Tibial nerve (tissue), 4 donors: ENCODE measurements around the gene SPOCK1. TPM values are rescaled to one million over a fixed set of nuclear protein-coding genes. Genes with fewer than 3 reads are reported as not detected.

ENCODE experiments used
- DNase-seq, 2 donors: peaks; one replicate each; pipeline ENCODE4 v3.0.0-alpha.2; 2019; ENCODE audit warnings: low spot score in 2 of 2
- H3K27ac ChIP-seq, 4 donors: fragments of 200-600 bp; sonication (generic) in 3 of 4; one replicate each; pipeline ENCODE4 v1.5.1; 2017 to 2019; ENCODE audit warnings: mild to moderate bottlenecking in 1 of 4
- H3K27me3 ChIP-seq, 2 donors: fragments of 200-600 bp; sonication (generic) in 1 of 2; one replicate each; pipeline versions ENCODE4 v1.5.1 to v1.6.0; 2017 to 2019
- H3K36me3 ChIP-seq, 3 donors: fragments of 200-600 bp; sonication (generic); one replicate each; pipeline ENCODE4 v1.5.1; 2018 to 2019
- H3K4me1 ChIP-seq, 4 donors: fragments of 200-600 bp; sonication (generic) in 3 of 4; one replicate each; pipeline ENCODE4 v1.5.1; 2017 to 2019
- H3K4me3 ChIP-seq, 4 donors: fragments of 200-600 bp; sonication (generic) in 3 of 4; one replicate each; pipeline ENCODE4 v1.5.1; 2017 to 2019; ENCODE audit warnings: mild to moderate bottlenecking in 1 of 4, moderate library complexity in 1 of 4
- H3K9me3 ChIP-seq, 4 donors: fragments of 200-600 bp; sonication (generic) in 3 of 4; one replicate each; pipeline ENCODE4 v1.5.1; 2017 to 2019
- CTCF ChIP-seq, 5 experiments: fragments of 200-600 bp in 3 of 5; fragments of 450-650 bp in 2 of 5; sonication (generic) in 3 of 5; IDR thresholded peaks; one replicate each; pipeline ENCODE4 v1.5.1; 2016 to 2019; ENCODE audit warnings: antibody characterized with exemption in 5 of 5, mild to moderate bottlenecking in 3 of 5, moderate library complexity in 2 of 5
- EP300 ChIP-seq, 2 donors: sonication (generic); formaldehyde crosslinking; IDR thresholded peaks; one replicate each; pipeline ENCODE4 v1.6.1; 2017; ENCODE audit warnings: antibody characterized with exemption in 2 of 2, mild to moderate bottlenecking in 1 of 2
- POLR2A ChIP-seq, 2 donors: fragments of 450-650 bp; IDR thresholded peaks; one replicate each; pipeline ENCODE4 v1.6.1; 2017; ENCODE audit warnings: antibody characterized with exemption in 2 of 2, mild to moderate bottlenecking in 2 of 2, moderate library complexity in 2 of 2
- WGBS, 2 donors: methylation state at CpG; one replicate each; pipeline ENCODE4 v1.1.5; 2018; 5-methylcytosine and 5-hydroxymethylcytosine counted together
- total RNA-seq, 4 donors: library from RNA; depleted of rRNA; stranded (reverse); fragments of >200 nt; gene quantifications; one replicate each; pipeline ENCODE4 v1.1.0, GENCODE V29; 2016

Gene SPOCK1
- total RNA-seq, 4 donors from 2014 or later, result 39.8 to 119 (median 73.1) TPM

- no peak for TF ChIP-seq POLR2A (IDR thresholded peaks at IDR 0.05)
- TF ChIP-seq EP300 (IDR thresholded peaks at IDR 0.05), result no peak
- no peak for TF ChIP-seq CTCF (IDR thresholded peaks at IDR 0.05)
- Histone ChIP-seq H3K9me3 (no peaks in the 10 kb centered on the region), H3K27me3 (no peaks in the 10 kb centered on the region), H3K27ac (no peak overlapping the region), H3K4me1 (peaks cover 0 to 12% (median 0%) of the 10 kb centered on the region in 4 donors), H3K4me3 (no peak overlapping the region), H3K36me3 (no peaks in the 10 kb centered on the region)
- DNase-seq, result no peak
- 56 to 58% methylated on average over 5 of the region's 5 CpGs for WGBS, 2 donors
Observed at GRCh38 chr5:137086342-137086741, 412.8 kb downstream of the SPOCK1 start.

GRCh38 chr5:137085206-137085605 is 413.9 kb downstream of the SPOCK1 start:
- H3K27me3 ChIP-seq, result no peaks in the 10 kb centered on the region
- TF ChIP-seq EP300 (IDR thresholded peaks at IDR 0.05), result no peak
- TF ChIP-seq POLR2A (IDR thresholded peaks at IDR 0.05), result no peak
- TF ChIP-seq CTCF (IDR thresholded peaks at IDR 0.05), result no peak
- no peaks in the 10 kb centered on the region for H3K36me3 ChIP-seq
- no peaks in the 10 kb centered on the region for H3K9me3 ChIP-seq
- no peak for DNase-seq
- H3K27ac ChIP-seq, result no peak overlapping the region
- peaks cover 0 to 12% (median 0%) of the 10 kb centered on the region in 4 donors for H3K4me1 ChIP-seq
- WGBS, 2 donors, result 80 to 94% methylated on average over 4 of the region's 4 CpGs
- H3K4me3 ChIP-seq, result no peak overlapping the region

- Histone ChIP-seq H3K4me1 (peaks cover 0 to 2% (median 0%) of the 10 kb centered on the region in 4 donors), H3K4me3 (no peak overlapping the region), H3K27me3 (no peaks in the 10 kb centered on the region), H3K36me3 (no peaks in the 10 kb centered on the region), H3K27ac (no peak overlapping the region), H3K9me3 (no peaks in the 10 kb centered on the region)
- no peak for DNase-seq
- TF ChIP-seq EP300 (IDR thresholded peaks at IDR 0.05), result no peak
- TF ChIP-seq CTCF (IDR thresholded peaks at IDR 0.05), result no peak
- no peak for TF ChIP-seq POLR2A (IDR thresholded peaks at IDR 0.05)
Observed at GRCh38 chr5:137084016-137084415, 415.1 kb downstream of the SPOCK1 start.

GRCh38 chr5:137082951-137083350 is 416.2 kb downstream of the SPOCK1 start:
- TF ChIP-seq POLR2A (IDR thresholded peaks at IDR 0.05) (no peak), CTCF (IDR thresholded peaks at IDR 0.05) (no peak), EP300 (IDR thresholded peaks at IDR 0.05) (no peak)
- WGBS, 2 donors, result 92% methylated on average over 6 of the region's 6 CpGs

GRCh38 chr5:137078171-137078665 is 420.9 kb downstream of the SPOCK1 start:
- WGBS, 2 donors, result 68 to 71% methylated on average over 7 of the region's 7 CpGs
- Histone ChIP-seq H3K36me3 (no peaks in the 10 kb centered on the region), H3K4me3 (no peak overlapping the region), H3K9me3 (no peaks in the 10 kb centered on the region), H3K27ac (no peak overlapping the region), H3K4me1 (peaks cover 0 to under 1% (median 0%) of the 10 kb centered on the region in 4 donors), H3K27me3 (no peaks in the 10 kb centered on the region)
- TF ChIP-seq EP300 (IDR thresholded peaks at IDR 0.05) (no peak), CTCF (IDR thresholded peaks at IDR 0.05) (no peak), POLR2A (IDR thresholded peaks at IDR 0.05) (no peak)
- no peak for DNase-seq

More at GRCh38 chr5:137082951-137083350, 416.2 kb downstream of the SPOCK1 start:
- DNase-seq, result no peak
- Histone ChIP-seq H3K36me3 (no peaks in the 10 kb centered on the region), H3K4me1 (no peaks in the 10 kb centered on the region), H3K27me3 (no peaks in the 10 kb centered on the region), H3K27ac (no peak overlapping the region), H3K9me3 (no peaks in the 10 kb centered on the region), H3K4me3 (no peak overlapping the region)
